Bronchial epithelial cell (primary cell): ENCODE results near the gene PDGFA. TPM values are rescaled to one million over a fixed set of nuclear protein-coding genes. Genes with fewer than 3 reads are reported as not detected.
A peak's percentile ranks its signal among the peaks of the same experiment; 100 is the strongest.

Source experiments
- DNase-seq: peaks from one replicate; pipeline ENCODE4 v3.0.0-alpha.2; 2010; ENCODE audit warnings: low read depth
- FAIRE-seq: peaks from 2 replicates; lab custom pipeline; 2011; peaks lifted over from hg19 to GRCh38; lab: Jason Lieb, UNC
- H3K27me3 ChIP-seq: 2 replicates; pipeline ENCODE4 v1.5.1; 2011; ENCODE audit warnings: low read length; ENCODE audit not compliant: control insufficient read depth, insufficient read depth
- H3K36me3 ChIP-seq: 2 replicates; pipeline ENCODE4 v1.5.1; 2011; ENCODE audit warnings: low read length; ENCODE audit not compliant: control insufficient read depth, insufficient read depth
- H3K4me3 ChIP-seq: 2 replicates; pipeline ENCODE4 v1.5.1; 2011; ENCODE audit warnings: mild to moderate bottlenecking, low read depth, low read length, control low read depth
- total RNA-seq: library from RNA; depleted of rRNA; stranded (reverse); fragments of >200 nt; gene quantifications from 2 replicates; pipeline ENCODE4 v1.2.1, GENCODE V29; 2014
- TF ChIP-seq, protein P1 (sequence below): IDR thresholded peaks from 2 replicates; pipeline ENCODE4 v1.5.1; 2011; ENCODE audit warnings: mild to moderate bottlenecking, moderate library complexity, low read length, control low read depth, inconsistent platforms; ENCODE audit not compliant: insufficient read depth, severe bottlenecking

Gene PDGFA
- total RNA-seq, 1 donor from 2014 or later: 64.8 TPM

DNA sequence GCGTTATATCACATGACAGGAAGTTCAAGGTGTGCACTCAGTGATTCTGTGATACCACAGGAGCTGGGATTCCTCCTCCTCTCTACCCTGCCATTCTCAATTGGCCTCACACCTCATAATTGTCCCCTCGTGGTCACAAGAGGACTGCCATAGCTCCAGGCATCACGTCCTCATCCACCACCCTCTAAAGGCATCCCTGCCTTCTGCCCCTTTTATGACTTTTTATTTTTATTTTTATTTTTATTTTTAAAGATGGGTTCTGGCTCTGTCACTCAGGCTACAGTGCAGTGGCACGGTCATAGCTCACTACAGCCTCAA lies 47.0 kb downstream of the PDGFA start:
- TF ChIP-seq, protein P1, sequence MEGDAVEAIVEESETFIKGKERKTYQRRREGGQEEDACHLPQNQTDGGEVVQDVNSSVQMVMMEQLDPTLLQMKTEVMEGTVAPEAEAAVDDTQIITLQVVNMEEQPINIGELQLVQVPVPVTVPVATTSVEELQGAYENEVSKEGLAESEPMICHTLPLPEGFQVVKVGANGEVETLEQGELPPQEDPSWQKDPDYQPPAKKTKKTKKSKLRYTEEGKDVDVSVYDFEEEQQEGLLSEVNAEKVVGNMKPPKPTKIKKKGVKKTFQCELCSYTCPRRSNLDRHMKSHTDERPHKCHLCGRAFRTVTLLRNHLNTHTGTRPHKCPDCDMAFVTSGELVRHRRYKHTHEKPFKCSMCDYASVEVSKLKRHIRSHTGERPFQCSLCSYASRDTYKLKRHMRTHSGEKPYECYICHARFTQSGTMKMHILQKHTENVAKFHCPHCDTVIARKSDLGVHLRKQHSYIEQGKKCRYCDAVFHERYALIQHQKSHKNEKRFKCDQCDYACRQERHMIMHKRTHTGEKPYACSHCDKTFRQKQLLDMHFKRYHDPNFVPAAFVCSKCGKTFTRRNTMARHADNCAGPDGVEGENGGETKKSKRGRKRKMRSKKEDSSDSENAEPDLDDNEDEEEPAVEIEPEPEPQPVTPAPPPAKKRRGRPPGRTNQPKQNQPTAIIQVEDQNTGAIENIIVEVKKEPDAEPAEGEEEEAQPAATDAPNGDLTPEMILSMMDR: no peak
- H3K27me3 ChIP-seq: no peaks in the 10 kb centered on the region
- no peak overlapping the region for H3K4me3 ChIP-seq
- H3K36me3 ChIP-seq: no peaks in the 10 kb centered on the region
- DNase-seq (no peak), FAIRE-seq (no peak)

DNA sequence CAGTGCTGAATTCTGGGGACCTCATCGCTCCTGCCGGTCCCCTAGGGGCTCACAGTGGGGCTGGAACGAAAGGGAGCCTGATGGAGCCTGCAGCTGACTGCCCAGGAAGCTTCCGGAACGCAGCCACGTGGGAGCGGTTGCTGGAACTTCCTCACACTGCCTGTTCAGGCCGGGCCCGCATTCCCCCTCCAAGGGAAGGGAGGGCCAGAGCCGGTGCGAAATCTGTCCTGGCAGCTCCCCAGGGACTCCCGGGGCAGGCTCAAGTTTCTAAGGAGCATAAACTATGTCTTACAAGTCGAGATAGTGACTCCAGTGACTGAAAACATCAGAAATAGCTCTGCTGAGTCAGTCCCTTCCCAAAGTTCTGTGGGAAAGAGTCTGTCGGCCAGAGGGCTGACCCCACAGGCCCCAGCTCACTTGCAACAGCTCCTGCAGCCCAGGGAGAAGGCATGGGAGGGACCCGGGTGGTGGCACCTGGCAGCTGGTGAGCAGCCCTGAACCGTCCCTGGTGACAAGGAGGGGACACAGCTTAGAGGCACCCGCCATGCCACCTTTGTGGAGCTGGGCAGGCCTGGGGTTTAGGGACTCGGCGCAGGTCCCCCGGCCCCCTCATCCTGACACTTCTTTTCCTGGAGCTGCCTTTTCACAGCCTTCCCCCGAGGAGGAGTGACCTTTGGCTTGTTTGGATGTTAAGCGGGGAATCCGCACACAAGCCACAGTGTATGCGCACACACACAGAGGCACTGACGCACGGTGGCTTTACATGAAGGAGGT lies 47.6 kb downstream of the PDGFA start:
- DNase-seq (peak; percentile 89), FAIRE-seq (no peak)
- H3K36me3 ChIP-seq: no peaks in the 10 kb centered on the region
- TF ChIP-seq, protein P1: no peak
- no peaks in the 10 kb centered on the region for H3K27me3 ChIP-seq
- H3K4me3 ChIP-seq: no peak overlapping the region

DNA sequence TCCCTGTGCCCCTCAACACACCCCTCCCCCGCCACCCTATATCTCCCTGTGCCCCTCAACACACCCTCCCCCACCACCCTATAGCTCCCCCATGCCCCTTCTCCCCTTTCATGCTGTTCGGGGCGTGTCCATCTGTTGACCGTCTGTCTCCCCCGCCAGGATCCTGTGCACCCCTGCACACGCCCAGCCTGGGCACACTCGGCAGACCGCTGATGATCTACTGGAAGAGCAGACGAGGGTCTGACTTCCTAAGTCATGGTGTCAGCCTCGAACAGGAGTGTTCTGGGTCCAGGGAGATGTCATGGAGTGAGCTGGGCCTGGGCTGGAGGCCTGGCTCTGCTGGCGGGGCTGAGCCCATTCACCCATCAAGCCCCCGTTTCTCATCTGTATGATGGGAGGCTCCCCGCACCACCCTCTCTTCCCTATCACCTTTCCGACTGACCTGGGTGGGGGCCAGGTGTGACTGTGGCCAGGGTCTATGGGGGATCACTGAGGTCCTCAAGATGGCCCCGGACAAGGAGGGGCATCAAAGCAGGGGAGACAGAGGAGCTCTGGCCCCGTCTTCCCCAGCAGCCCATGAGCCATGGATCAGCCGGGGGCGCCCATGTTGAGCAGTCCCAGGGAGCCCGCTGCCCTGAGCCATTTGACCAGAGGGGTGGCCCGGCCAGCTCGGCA lies 48.3 kb downstream of the PDGFA start:
- no peak for DNase-seq
- Histone ChIP-seq H3K36me3 (no peaks in the 10 kb centered on the region), H3K4me3 (no peak overlapping the region), H3K27me3 (no peaks in the 10 kb centered on the region)
- TF ChIP-seq, protein P1: no peak
- no peak for FAIRE-seq

DNA sequence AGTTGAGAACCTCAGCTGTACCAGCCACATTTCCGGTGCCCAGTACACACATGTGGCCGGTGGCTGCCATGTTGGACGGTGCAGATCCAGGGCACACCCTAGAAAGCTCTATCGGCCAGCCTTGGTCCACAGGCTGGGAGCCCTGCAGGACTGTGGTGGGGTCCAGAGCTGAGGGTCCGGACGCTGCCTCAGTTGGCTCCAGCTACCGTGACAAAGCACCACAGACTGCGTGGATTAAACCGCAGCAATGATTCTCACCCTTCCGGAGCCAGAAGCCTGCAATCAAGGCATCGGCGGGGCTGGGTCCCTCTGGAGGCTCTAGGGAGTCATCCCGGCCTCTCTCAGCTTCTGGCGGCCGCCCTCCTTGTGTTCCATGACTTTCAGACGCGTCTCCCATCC lies 50.1 kb downstream of the PDGFA start:
- H3K36me3 ChIP-seq: no peaks in the 10 kb centered on the region
- no peaks in the 10 kb centered on the region for H3K27me3 ChIP-seq
- FAIRE-seq: no peak
- DNase-seq: no peak
- TF ChIP-seq, protein P1: no peak
- no peak overlapping the region for H3K4me3 ChIP-seq

DNA sequence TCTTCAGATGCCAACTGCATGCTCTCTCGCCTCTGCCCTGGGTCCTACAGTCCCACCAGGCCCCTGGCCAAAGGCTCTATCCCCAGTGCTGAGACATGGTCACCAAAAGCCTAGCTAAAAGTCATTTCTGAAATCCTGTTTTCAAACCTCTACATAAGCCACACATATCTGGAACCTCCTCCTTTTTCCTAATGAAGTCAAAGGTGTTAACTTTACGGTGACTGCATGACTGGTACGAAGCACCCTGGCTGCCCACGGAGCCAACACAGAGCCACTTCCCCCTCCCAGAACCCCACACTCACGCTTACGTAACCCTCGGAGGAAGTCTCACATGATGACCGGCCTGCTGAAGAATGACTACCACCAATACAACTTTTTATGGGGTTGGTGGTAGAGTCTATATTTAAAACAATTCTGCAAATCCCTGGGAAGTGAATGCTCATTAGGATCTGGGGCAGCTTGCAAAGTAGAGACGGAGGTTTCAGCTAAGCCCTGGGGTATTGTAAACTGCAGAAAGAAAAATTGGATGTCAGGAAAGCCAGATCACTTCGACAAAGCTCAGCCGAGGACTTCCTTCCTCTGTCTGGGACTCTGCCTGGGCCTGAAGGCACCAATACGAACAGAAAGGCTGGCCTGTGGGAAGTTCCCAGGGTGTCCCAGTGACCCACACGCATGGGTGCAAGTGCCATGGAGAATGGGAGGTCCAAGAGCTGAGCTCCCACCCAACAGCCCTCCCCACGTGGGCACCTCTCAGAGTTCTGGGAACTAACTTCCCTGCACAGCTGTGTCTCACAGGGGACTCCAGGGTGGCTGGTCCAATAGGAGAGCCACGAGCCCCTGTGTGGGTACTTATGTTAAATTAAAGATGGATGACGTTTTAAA lies 50.7 kb downstream of the PDGFA start:
- H3K36me3 ChIP-seq: no peaks in the 10 kb centered on the region
- FAIRE-seq (no peak), DNase-seq (peak; percentile 12)
- no peaks in the 10 kb centered on the region for H3K27me3 ChIP-seq
- H3K4me3 ChIP-seq: no peak overlapping the region
- TF ChIP-seq, protein P1: no peak
